ENCODE results near the gene PRSS38. TPM values are rescaled to one million over a fixed set of nuclear protein-coding genes. Genes with fewer than 3 reads are reported as not detected.

The PRSS38 gene
- total and polyA plus RNA-seq, 2 experiments from 2014 or later, result not detected

- no peak overlapping the region for H2AFZ ChIP-seq
- H3K4me3 ChIP-seq, result no peak overlapping the region
- H3K9me2 ChIP-seq (ENCODE audit: insufficient read depth), result no peaks in the 10 kb centered on the region; the same call in 1 of the 2 replicates
- Mint-ChIP-seq H3K9me3 (peaks cover 20% of the 10 kb centered on the region), H3K27ac (no peak overlapping the region), H3K27me3 (ENCODE audit: insufficient read depth, low read depth, poor library complexity) (peaks cover 1% of the 10 kb centered on the region), H3K4me3 (no peak overlapping the region), H3K36me3 (ENCODE audit: low read depth) (peaks cover 11% of the 10 kb centered on the region; the same call in 2 of the 3 replicates), H3K4me1 (no peaks in the 10 kb centered on the region)
- H3K79me2 ChIP-seq (replicated peaks; ENCODE audit: insufficient read depth), result no peaks in the 10 kb centered on the region
- no peak overlapping the region for H3K27ac ChIP-seq (ENCODE audit: low read depth)
- no peaks in the 10 kb centered on the region for H3F3A ChIP-seq (replicated peaks; ENCODE audit: low read depth)
- H3K4me2 ChIP-seq, result no peak overlapping the region
- TF ChIP-seq EZH2phosphoT487 (IDR thresholded peaks at IDR 0.05; ENCODE audit: unreplicated experiment) (no peak), CREB1 (CRISPR knock-in tag; IDR thresholded peaks at IDR 0.05; ENCODE audit: low read depth) (no peak), JUNB (IDR thresholded peaks at IDR 0.05; ENCODE audit: unreplicated experiment) (no peak), ZNF462 (CRISPR knock-in tag; IDR thresholded peaks at IDR 0.05) (no peak), EZH2 (IDR thresholded peaks at IDR 0.05; ENCODE audit: low read depth, unreplicated experiment) (no peak), NANOG (IDR thresholded peaks at IDR 0.05; ENCODE audit: borderline replicate concordance) (no peak), STAT1 (IDR thresholded peaks at IDR 0.05; ENCODE audit: unreplicated experiment) (no peak), ZNF331 (CRISPR knock-in tag; IDR thresholded peaks at IDR 0.05; ENCODE audit: low read depth) (no peak), POLR2AphosphoS5 (IDR thresholded peaks at IDR 0.05; ENCODE audit: low read depth) (no peak), CTCF (conservative IDR thresholded peaks at IDR 0.05; ENCODE audit: low read depth in 2 of 2) (no peak), ZNF114 (CRISPR knock-in tag; IDR thresholded peaks at IDR 0.05) (no peak)
- TF ChIP-seq, protein P1, sequence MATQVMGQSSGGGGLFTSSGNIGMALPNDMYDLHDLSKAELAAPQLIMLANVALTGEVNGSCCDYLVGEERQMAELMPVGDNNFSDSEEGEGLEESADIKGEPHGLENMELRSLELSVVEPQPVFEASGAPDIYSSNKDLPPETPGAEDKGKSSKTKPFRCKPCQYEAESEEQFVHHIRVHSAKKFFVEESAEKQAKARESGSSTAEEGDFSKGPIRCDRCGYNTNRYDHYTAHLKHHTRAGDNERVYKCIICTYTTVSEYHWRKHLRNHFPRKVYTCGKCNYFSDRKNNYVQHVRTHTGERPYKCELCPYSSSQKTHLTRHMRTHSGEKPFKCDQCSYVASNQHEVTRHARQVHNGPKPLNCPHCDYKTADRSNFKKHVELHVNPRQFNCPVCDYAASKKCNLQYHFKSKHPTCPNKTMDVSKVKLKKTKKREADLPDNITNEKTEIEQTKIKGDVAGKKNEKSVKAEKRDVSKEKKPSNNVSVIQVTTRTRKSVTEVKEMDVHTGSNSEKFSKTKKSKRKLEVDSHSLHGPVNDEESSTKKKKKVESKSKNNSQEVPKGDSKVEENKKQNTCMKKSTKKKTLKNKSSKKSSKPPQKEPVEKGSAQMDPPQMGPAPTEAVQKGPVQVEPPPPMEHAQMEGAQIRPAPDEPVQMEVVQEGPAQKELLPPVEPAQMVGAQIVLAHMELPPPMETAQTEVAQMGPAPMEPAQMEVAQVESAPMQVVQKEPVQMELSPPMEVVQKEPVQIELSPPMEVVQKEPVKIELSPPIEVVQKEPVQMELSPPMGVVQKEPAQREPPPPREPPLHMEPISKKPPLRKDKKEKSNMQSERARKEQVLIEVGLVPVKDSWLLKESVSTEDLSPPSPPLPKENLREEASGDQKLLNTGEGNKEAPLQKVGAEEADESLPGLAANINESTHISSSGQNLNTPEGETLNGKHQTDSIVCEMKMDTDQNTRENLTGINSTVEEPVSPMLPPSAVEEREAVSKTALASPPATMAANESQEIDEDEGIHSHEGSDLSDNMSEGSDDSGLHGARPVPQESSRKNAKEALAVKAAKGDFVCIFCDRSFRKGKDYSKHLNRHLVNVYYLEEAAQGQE (IDR thresholded peaks at IDR 0.05; ENCODE audit: unreplicated experiment), result no peak
- TF ChIP-seq, protein P2, sequence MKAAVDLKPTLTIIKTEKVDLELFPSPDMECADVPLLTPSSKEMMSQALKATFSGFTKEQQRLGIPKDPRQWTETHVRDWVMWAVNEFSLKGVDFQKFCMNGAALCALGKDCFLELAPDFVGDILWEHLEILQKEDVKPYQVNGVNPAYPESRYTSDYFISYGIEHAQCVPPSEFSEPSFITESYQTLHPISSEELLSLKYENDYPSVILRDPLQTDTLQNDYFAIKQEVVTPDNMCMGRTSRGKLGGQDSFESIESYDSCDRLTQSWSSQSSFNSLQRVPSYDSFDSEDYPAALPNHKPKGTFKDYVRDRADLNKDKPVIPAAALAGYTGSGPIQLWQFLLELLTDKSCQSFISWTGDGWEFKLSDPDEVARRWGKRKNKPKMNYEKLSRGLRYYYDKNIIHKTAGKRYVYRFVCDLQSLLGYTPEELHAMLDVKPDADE (IDR thresholded peaks at IDR 0.05), result no peak
- ATAC-seq, result no peak
- no peaks in the 10 kb centered on the region for H3K4me1 ChIP-seq (ENCODE audit: insufficient read depth)
- H4K20me1 ChIP-seq (replicated peaks; ENCODE audit: insufficient read depth), result no peaks in the 10 kb centered on the region
- H3K36me3 ChIP-seq (ENCODE audit: insufficient read depth), result no peaks in the 10 kb centered on the region
- H3K27me3 ChIP-seq (ENCODE audit: insufficient read depth), result no peaks in the 10 kb centered on the region
- no peak for DNase-seq (ENCODE audit: low spot score)
These were observed 6.4 kb upstream of the PRSS38 start for GRCh38 chr1:227809026-227809425.
